Measurements from ENCODE around the gene BMPR1B. TPM values are rescaled to one million over a fixed set of nuclear protein-coding genes. Genes with fewer than 3 reads are reported as not detected.
"Not testable (repeated sequence)": the region's sequence is repeated elsewhere in the genome, so short reads cannot be mapped to it uniquely, and the experiment has no call there.

Gene BMPR1B
- total RNA-seq, 2 experiments from 2014 or later, result 0.10 TPM; not detected in 1

GRCh38 chr4:94819371-94820168 lies 61.8 kb downstream of the BMPR1B start:
- intact Hi-C loops (cut with micrococcal nuclease), result no loop called here
- no peaks in the 10 kb centered on the region for H3K9me3 Mint-ChIP-seq
- no peaks in the 10 kb centered on the region for H3K36me3 Mint-ChIP-seq (ENCODE audit: low read depth)

GRCh38 chr4:94826206-94826605 lies 68.5 kb downstream of the BMPR1B start:
- Mint-ChIP-seq H3K27ac (no peak overlapping the region), H3K4me1 (ENCODE audit: low read depth) (no peaks in the 10 kb centered on the region), H3K4me3 (no peak overlapping the region), H3K27me3 (ENCODE audit: low read depth) (peaks cover 17% of the 10 kb centered on the region), H3K9me3 (no peaks in the 10 kb centered on the region), H3K36me3 (ENCODE audit: low read depth) (no peaks in the 10 kb centered on the region)
- intact Hi-C loops (cut with micrococcal nuclease), result no loop called here
- CTCF ChIA-PET, result no interaction called here
- no peak for DNase-seq

More at GRCh38 chr4:94819371-94820168, 61.8 kb downstream of the BMPR1B start:
- CTCF ChIA-PET, result no interaction called here
- Mint-ChIP-seq H3K27ac (no peak overlapping the region), H3K4me1 (ENCODE audit: low read depth) (no peaks in the 10 kb centered on the region), H3K4me3 (no peak overlapping the region), H3K27me3 (ENCODE audit: low read depth) (peaks cover 2% of the 10 kb centered on the region)
- no peak for DNase-seq

GRCh38 chr4:94827481-94828110 lies 69.8 kb downstream of the BMPR1B start:
- no peaks in the 10 kb centered on the region for H3K9me3 Mint-ChIP-seq
- H3K36me3 Mint-ChIP-seq (ENCODE audit: low read depth), result no peaks in the 10 kb centered on the region
- peaks cover 15% of the 10 kb centered on the region for H3K27me3 Mint-ChIP-seq (ENCODE audit: low read depth)
- intact Hi-C loops (cut with micrococcal nuclease), result no loop called here
- no peak for DNase-seq
- no peak overlapping the region for H3K4me3 Mint-ChIP-seq
- H3K27ac Mint-ChIP-seq, result no peak overlapping the region
- no peaks in the 10 kb centered on the region for H3K4me1 Mint-ChIP-seq (ENCODE audit: low read depth)
- CTCF ChIA-PET, result no interaction called here

- CTCF ChIA-PET, result interaction anchor here (0.6 kb wide), 1 partner anchor 40 kb away, joined by 5 read pairs; no protein-coding TSS in a partner anchor
- no peaks in the 10 kb centered on the region for H3K36me3 Mint-ChIP-seq (ENCODE audit: low read depth)
- intact Hi-C loops (cut with micrococcal nuclease), result no loop called here
- H3K4me1 Mint-ChIP-seq (ENCODE audit: low read depth), result no peaks in the 10 kb centered on the region
- no peak for DNase-seq
- H3K9me3 Mint-ChIP-seq, result no peaks in the 10 kb centered on the region
- no peak overlapping the region for H3K4me3 Mint-ChIP-seq
- no peak overlapping the region for H3K27ac Mint-ChIP-seq
- peaks cover 15% of the 10 kb centered on the region for H3K27me3 Mint-ChIP-seq (ENCODE audit: low read depth)
These were observed 71.1 kb downstream of the BMPR1B start for GRCh38 chr4:94828882-94829281.

DNA sequence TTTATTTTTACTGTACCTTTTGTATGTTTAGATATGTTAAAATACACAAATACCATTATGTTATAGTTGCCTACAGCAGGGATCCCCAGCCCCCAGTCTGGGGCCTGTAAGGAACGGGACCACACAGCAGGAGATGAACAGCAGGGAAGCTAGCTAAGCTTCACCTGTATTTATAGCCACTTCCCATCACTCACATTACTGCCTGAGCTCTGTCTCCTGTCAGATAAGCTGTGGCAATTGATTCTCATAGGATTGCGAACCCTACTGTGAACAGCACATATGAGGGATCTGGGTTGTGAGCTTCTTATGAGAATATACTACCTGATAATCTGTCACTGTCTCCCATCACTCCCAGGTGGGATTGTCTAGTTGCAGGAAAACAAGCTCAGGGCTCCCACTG lies 73.9 kb downstream of the BMPR1B start:
- no peak overlapping the region for H3K27ac Mint-ChIP-seq
- DNase-seq, result no peak
- H3K36me3 Mint-ChIP-seq (ENCODE audit: low read depth), result no peaks in the 10 kb centered on the region
- CTCF ChIA-PET, result interaction anchor here (0.7 kb wide), 2 partner anchors 13 to 401 kb away, joined by 3 read pairs; no protein-coding TSS in a partner anchor
- intact Hi-C loops (cut with micrococcal nuclease), result no loop called here
- H3K27me3 Mint-ChIP-seq (ENCODE audit: low read depth), result peaks cover 7% of the 10 kb centered on the region
- no peaks in the 10 kb centered on the region for H3K9me3 Mint-ChIP-seq
- H3K4me1 Mint-ChIP-seq (ENCODE audit: low read depth), result no peaks in the 10 kb centered on the region
- H3K4me3 Mint-ChIP-seq, result no peak overlapping the region

GRCh38 chr4:94832329-94832728 lies 74.6 kb downstream of the BMPR1B start:
- H3K27ac Mint-ChIP-seq; H3K27me3 Mint-ChIP-seq (ENCODE audit: low read depth); intact Hi-C loops (cut with micrococcal nuclease); H3K9me3 Mint-ChIP-seq; H3K36me3 Mint-ChIP-seq (ENCODE audit: low read depth); H3K4me1 Mint-ChIP-seq (ENCODE audit: low read depth); H3K4me3 Mint-ChIP-seq; DNase-seq: not testable (repeated sequence)
- CTCF ChIA-PET, result interaction anchor here (0.6 kb wide), 1 partner anchor 14 kb away, joined by 3 read pairs; no protein-coding TSS in a partner anchor

DNA sequence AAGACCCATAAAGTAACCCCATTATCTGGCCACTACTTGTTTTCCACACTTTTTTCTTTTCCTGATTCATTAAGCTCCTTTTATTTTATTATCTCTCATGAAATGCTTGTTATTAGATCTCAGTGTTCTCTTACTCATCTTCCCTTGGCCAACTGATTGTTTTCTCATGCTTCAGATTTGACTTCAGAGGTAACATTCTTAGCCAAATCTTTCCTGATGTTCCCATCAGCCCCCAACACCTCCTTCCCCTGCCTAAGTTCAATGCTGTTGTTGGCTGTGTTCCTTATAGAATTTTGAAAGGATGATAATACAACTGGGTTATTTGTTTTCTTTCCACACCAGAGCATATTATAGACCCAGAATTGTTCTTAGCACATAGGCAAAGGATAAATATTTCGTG lies 75.6 kb downstream of the BMPR1B start:
- intact Hi-C loops (cut with micrococcal nuclease), result no loop called here
- CTCF ChIA-PET, result no interaction called here
- Mint-ChIP-seq H3K27ac (no peak overlapping the region), H3K4me1 (ENCODE audit: low read depth) (no peaks in the 10 kb centered on the region), H3K9me3 (no peaks in the 10 kb centered on the region), H3K4me3 (no peak overlapping the region), H3K27me3 (ENCODE audit: low read depth) (peaks cover 7% of the 10 kb centered on the region), H3K36me3 (ENCODE audit: low read depth) (no peaks in the 10 kb centered on the region)
- no peak for DNase-seq

- Mint-ChIP-seq H3K27ac (no peak overlapping the region), H3K9me3 (no peaks in the 10 kb centered on the region), H3K36me3 (ENCODE audit: low read depth) (no peaks in the 10 kb centered on the region), H3K27me3 (ENCODE audit: low read depth) (peaks cover 2% of the 10 kb centered on the region), H3K4me3 (no peak overlapping the region), H3K4me1 (ENCODE audit: low read depth) (no peaks in the 10 kb centered on the region)
- intact Hi-C loops (cut with micrococcal nuclease), result no loop called here
- DNase-seq, result no peak
- CTCF ChIA-PET, result no interaction called here
These were observed 76.7 kb downstream of the BMPR1B start for GRCh38 chr4:94834501-94834900.

GRCh38 chr4:94841166-94841863 lies 83.6 kb downstream of the BMPR1B start:
- H3K27ac Mint-ChIP-seq; H3K27me3 Mint-ChIP-seq (ENCODE audit: low read depth); H3K4me1 Mint-ChIP-seq (ENCODE audit: low read depth); H3K4me3 Mint-ChIP-seq; H3K9me3 Mint-ChIP-seq; DNase-seq; CTCF ChIA-PET; H3K36me3 Mint-ChIP-seq (ENCODE audit: low read depth); intact Hi-C loops (cut with micrococcal nuclease): not testable (repeated sequence)

- Mint-ChIP-seq H3K4me3 (no peak overlapping the region), H3K27me3 (ENCODE audit: low read depth) (peaks cover 4% of the 10 kb centered on the region), H3K27ac (no peak overlapping the region), H3K36me3 (ENCODE audit: low read depth) (no peaks in the 10 kb centered on the region), H3K4me1 (ENCODE audit: low read depth) (no peaks in the 10 kb centered on the region), H3K9me3 (no peaks in the 10 kb centered on the region)
- intact Hi-C loops (cut with micrococcal nuclease), result no loop called here
- CTCF ChIA-PET, result no interaction called here
- DNase-seq, result no peak
These were observed 84.1 kb downstream of the BMPR1B start for GRCh38 chr4:94841864-94842221.

GRCh38 chr4:94843216-94843615 lies 85.5 kb downstream of the BMPR1B start:
- H3K4me1 Mint-ChIP-seq (ENCODE audit: low read depth), result no peaks in the 10 kb centered on the region
- no peak overlapping the region for H3K4me3 Mint-ChIP-seq
- H3K27ac Mint-ChIP-seq, result no peak overlapping the region
- intact Hi-C loops (cut with micrococcal nuclease), result no loop called here
- no peak for DNase-seq
- CTCF ChIA-PET, result no interaction called here
- H3K9me3 Mint-ChIP-seq, result no peaks in the 10 kb centered on the region
- H3K27me3 Mint-ChIP-seq (ENCODE audit: low read depth), result peaks cover 7% of the 10 kb centered on the region
- no peaks in the 10 kb centered on the region for H3K36me3 Mint-ChIP-seq (ENCODE audit: low read depth)

DNA sequence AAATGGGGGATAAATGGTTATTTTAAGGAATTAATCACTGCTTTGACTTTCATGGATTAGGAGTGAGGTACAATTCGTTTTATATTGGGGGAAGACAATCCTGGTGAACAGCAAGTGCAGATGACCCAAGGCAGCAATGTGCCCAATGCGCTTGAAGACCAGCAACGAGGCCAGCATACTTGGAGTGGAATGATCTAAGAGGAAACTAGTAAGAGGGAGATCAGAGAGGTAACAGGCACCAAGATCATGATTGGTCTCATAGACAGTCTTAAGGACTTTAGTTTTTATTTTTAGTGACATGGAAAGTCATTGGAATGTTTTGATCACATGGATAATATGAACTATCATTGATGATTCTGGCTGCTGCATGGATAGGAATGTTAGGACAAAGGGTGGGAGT lies 90.6 kb downstream of the BMPR1B start:
- CTCF ChIA-PET, result no interaction called here

More for the DNA sequence above, 90.6 kb downstream of the BMPR1B start:
- Mint-ChIP-seq H3K27me3 (ENCODE audit: low read depth) (peaks cover 6% of the 10 kb centered on the region), H3K36me3 (ENCODE audit: low read depth) (no peaks in the 10 kb centered on the region), H3K4me1 (ENCODE audit: low read depth) (no peaks in the 10 kb centered on the region), H3K4me3 (no peak overlapping the region), H3K9me3 (no peaks in the 10 kb centered on the region), H3K27ac (no peak overlapping the region)
- DNase-seq, result no peak
- intact Hi-C loops (cut with micrococcal nuclease), result no loop called here
